B cell (primary cell): ENCODE results near the gene PBX2. TPM values are rescaled to one million over a fixed set of nuclear protein-coding genes. Genes with fewer than 3 reads are reported as not detected.
A peak's percentile ranks its signal among the peaks of the same experiment; 100 is the strongest.

Experiments used
- ATAC-seq: fragments of 200-7000 bp; cut with Tn5 transposase; one replicate; pipeline ENCODE4 v1.10.0; 2021; ENCODE audit warnings: low read depth, mild to moderate bottlenecking, moderate number of reproducible peaks, moderate library complexity
- CTCF ChIA-PET: fragments of 350-600 bp; sonication (Branson Sonifier 250); formaldehyde crosslinking; loops from one replicate; lab custom pipeline; 2021; ENCODE audit warnings: antibody characterized with exemption, inconsistent platforms; lab: Charles Lee
- POLR2A ChIA-PET: fragments of 350-600 bp; sonication (Branson Sonifier 250); formaldehyde crosslinking; loops from one replicate; lab custom pipeline; 2021; ENCODE audit warnings: antibody characterized with exemption; lab: Charles Lee
- DNase-seq: peaks from one replicate; pipeline ENCODE4 v3.0.0; 2013
- H2AFZ ChIP-seq: 2 replicates; pipeline ENCODE4 v1.6.1; 2012; ENCODE audit warnings: mild to moderate bottlenecking, low read depth, low read length; ENCODE audit not compliant: insufficient read depth, poor library complexity, severe bottlenecking
- H3K27ac ChIP-seq, 2 donors: 1 replicate in 1 of 2; 2 replicates in 1 of 2; pipeline ENCODE4 v1.5.1; 2012 to 2013; ENCODE audit warnings: low read length in 2 of 2, mild to moderate bottlenecking in 2 of 2, moderate library complexity in 1 of 2
- H3K27me3 ChIP-seq, 4 experiments: fragments of 200-600 bp in 1 of 4; sonication (generic) in 1 of 4; replicated peaks in 1 of 4; 1 replicate in 2 of 4; 2 replicates in 2 of 4; pipeline versions ENCODE4 v1.6.1 to v1.7.0; 2013 to 2016; ENCODE audit warnings: low read length in 3 of 4, mild to moderate bottlenecking in 2 of 4, mixed read lengths in 1 of 4, moderate library complexity in 1 of 4; ENCODE audit not compliant: insufficient read depth in 4 of 4, control insufficient read depth in 3 of 4; ENCODE audit errors: control extremely low read depth in 1 of 4
- H3K36me3 ChIP-seq, 2 experiments: replicated peaks in 1 of 2; 1 replicate in 1 of 2; 2 replicates in 1 of 2; pipeline versions ENCODE4 v1.6.1 to v1.7.1; 2013; ENCODE audit warnings: low read length in 1 of 2; ENCODE audit not compliant: insufficient read depth in 2 of 2, control insufficient read depth in 1 of 2; ENCODE audit errors: control extremely low read depth in 1 of 2, extremely low read depth in 1 of 2
- H3K4me1 ChIP-seq, 2 donors: fragments of 200-600 bp in 1 of 2; sonication (generic) in 1 of 2; 1 replicate in 1 of 2; 2 replicates in 1 of 2; pipeline versions ENCODE4 v1.5.1 to v1.6.1; 2013 to 2017; ENCODE audit warnings: low read length in 2 of 2; ENCODE audit not compliant: control insufficient read depth in 2 of 2, insufficient read depth in 2 of 2
- H3K4me2 ChIP-seq: replicated peaks from 2 replicates; pipeline ENCODE3; 2012; ENCODE audit warnings: mild to moderate bottlenecking, low read depth, low read length; ENCODE audit not compliant: poor library complexity, severe bottlenecking
- H3K4me3 ChIP-seq, 5 experiments: fragments of 200-600 bp in 1 of 5; sonication (generic) in 1 of 5; 1 replicate in 3 of 5; 2 replicates in 2 of 5; pipeline versions ENCODE4 v1.5.1 to v1.7.0; 2011 to 2016; ENCODE audit warnings: low read length in 4 of 5, mild to moderate bottlenecking in 4 of 5, low read depth in 2 of 5, control low read depth in 1 of 5, moderate library complexity in 1 of 5; ENCODE audit not compliant: insufficient read depth in 1 of 5; ENCODE audit errors: control extremely low read depth in 1 of 5, extremely low read depth in 1 of 5
- H3K79me2 ChIP-seq: fragments of 200-600 bp; sonication (generic); one replicate; pipeline ENCODE4 v1.6.0; 2016; ENCODE audit warnings: low read length; ENCODE audit not compliant: control insufficient read depth, insufficient read depth
- H3K9ac ChIP-seq: fragments of 200-600 bp; sonication (generic); 2 replicates; pipeline ENCODE4 v1.6.1; 2017; ENCODE audit warnings: mild to moderate bottlenecking, low read length, moderate library complexity
- H3K9me3 ChIP-seq, 3 donors: one replicate each; pipeline versions ENCODE4 v1.6.1 to v1.7.1; 2013; ENCODE audit warnings: low read length in 2 of 3; ENCODE audit not compliant: control insufficient read depth in 2 of 3, insufficient read depth in 1 of 3; ENCODE audit errors: control extremely low read depth in 1 of 3
- H4K20me1 ChIP-seq: 2 replicates; pipeline ENCODE4 v1.6.0; 2012; ENCODE audit warnings: mild to moderate bottlenecking, low read length; ENCODE audit not compliant: insufficient read depth, control insufficient read depth, poor library complexity, severe bottlenecking
- H3K27ac Mint-ChIP-seq: one replicate; pipeline ENCODE4 v1.8.0; 2021; ENCODE audit warnings: mixed read lengths
- H3K27me3 Mint-ChIP-seq: one replicate; pipeline ENCODE4 v1.8.0; 2021; ENCODE audit warnings: mixed read lengths
- H3K4me1 Mint-ChIP-seq: one replicate; pipeline ENCODE4 v1.8.0; 2021; ENCODE audit warnings: mixed read lengths
- H3K4me3 Mint-ChIP-seq: one replicate; pipeline ENCODE4 v1.8.0; 2021; ENCODE audit warnings: mixed read lengths
- H3K9me3 Mint-ChIP-seq: one replicate; pipeline ENCODE4 v1.8.0; 2022; ENCODE audit warnings: mixed read lengths; ENCODE audit not compliant: insufficient read depth
- CTCF ChIP-seq: fragments of 200-600 bp; IDR thresholded peaks from one replicate; pipeline ENCODE4 v1.8.0; 2022; ENCODE audit warnings: antibody characterized with exemption, mild to moderate bottlenecking
- EZH2 ChIP-seq: IDR thresholded peaks from 2 replicates; pipeline ENCODE4 v1.6.1; 2012; ENCODE audit warnings: borderline replicate concordance, low read depth, mild to moderate bottlenecking, moderate library complexity, low read length; ENCODE audit not compliant: insufficient read depth, poor library complexity, severe bottlenecking
- WGBS: methylation state at CpG from one replicate; pipeline ENCODE4 v1.1.5; 2013; ENCODE audit warnings: missing lambda C conversion rate; ENCODE audit not compliant: insufficient coverage; 5-methylcytosine and 5-hydroxymethylcytosine counted together
- intact Hi-C: fragments of 100-400 bp; cut with micrococcal nuclease; formaldehyde crosslinking; loops from one replicate; pipeline ENCODE4 v1.10.0; 2022
- polyA plus RNA-seq: library from polyadenylated mRNA; depleted of rRNA; stranded (reverse); fragments of >200 nt; gene quantifications from 2 replicates; pipeline ENCODE4 v1.2.3, GENCODE V29; 2012
- total RNA-seq, 2 donors: library from RNA; stranded (reverse); fragments of 120-200 nt in 1 of 2; gene quantifications; 1 replicate in 1 of 2; 2 replicates in 1 of 2; pipeline versions ENCODE4 v1.2.3 to v1.2.4, GENCODE V29; 2013 to 2022

The PBX2 gene
- total and polyA plus RNA-seq, 2 donors (not counting 1 experiment from before 2014, with no cell fraction given), result 128 to 188 TPM

GRCh38 chr6:32191696-32192607 is 1.9 kb upstream of the PBX2 start:
- peak overlapping the region; percentile 91 for H3K4me2 ChIP-seq
- H3K79me2 ChIP-seq, result peaks cover 58% of the 10 kb centered on the region
- Mint-ChIP-seq H3K4me1 (peaks cover 79% of the 10 kb centered on the region), H3K27me3 (no peaks in the 10 kb centered on the region), H3K9me3 (no peaks in the 10 kb centered on the region), H3K4me3 (peak overlapping the region; percentile 91), H3K27ac (peak overlapping the region; percentile 96)
- POLR2A ChIA-PET, result interaction anchor here (0.8 to 1.6 kb wide), 4 partner anchors 13 to 64 kb away, joined by 3 to 10 read pairs (median 6); partner anchors contain the start of gene ATF6B
- H4K20me1 ChIP-seq, result no peaks in the 10 kb centered on the region
- ATAC-seq (no peak), DNase-seq (peak; percentile 43)
- peak overlapping the region; percentile 72 to 99 (median 95) for H3K4me3 ChIP-seq
- 37% methylated on average over 13 of the region's 15 CpGs for WGBS
- peaks cover 59 to 77% of the 10 kb centered on the region in 2 donors for H3K4me1 ChIP-seq
- CTCF ChIA-PET, result interaction anchor here (0.6 to 1.6 kb wide), 6 partner anchors 13 to 102 kb away, joined by 3 to 8 read pairs (median 5); partner anchors contain the start of gene ATF6B
- no peaks in the 10 kb centered on the region for H3K9me3 ChIP-seq
- no peak for TF ChIP-seq CTCF
- TF ChIP-seq EZH2, result no peak
- peak overlapping the region; percentile 63 for H2AFZ ChIP-seq
- intact Hi-C loops, result loop anchor here (10.0 kb wide), 2 partner anchors 457 to 697 kb away; partner anchors contain the start of genes CLIC1 and MICB
- H3K27ac ChIP-seq, result peak overlapping the region; percentile 93 to 97
- peak overlapping the region; percentile 96 for H3K9ac ChIP-seq
- H3K36me3 ChIP-seq, result peaks cover 0 to 25% of the 10 kb centered on the region in 2 experiments
- no peaks in the 10 kb centered on the region for H3K27me3 ChIP-seq
